SK-N-SH (cell line): ENCODE results near the gene NSUN7. TPM values are rescaled to one million over a fixed set of nuclear protein-coding genes. Genes with fewer than 3 reads are reported as not detected.

Source experiments
- CTCF ChIA-PET: fragments of 300-600, 350-600 bp; formaldehyde crosslinking; extraction: SDS; loops from one replicate; lab custom pipeline; 2021; lab: Yijun Ruan, JAX
- POLR2A ChIA-PET: fragments of 350-600 bp; sonication (Branson Sonifier 250); formaldehyde crosslinking; extraction: SDS; loops from one replicate; lab custom pipeline; 2020; ENCODE audit warnings: antibody characterized with exemption, inconsistent platforms; lab: Yijun Ruan, JAX
- DNase-seq: peaks from one replicate; pipeline ENCODE4 v3.0.0; 2012
- H2AFZ ChIP-seq: fragments of 200-600 bp; sonication (generic); 2 replicates; pipeline ENCODE4 v1.8.1; 2016; ENCODE audit warnings: antibody characterized with exemption, mild to moderate bottlenecking, low read depth
- H3F3A ChIP-seq: fragments of 200-600 bp; sonication (generic); replicated peaks from 2 replicates; pipeline ENCODE3; 2016; ENCODE audit warnings: antibody characterized with exemption, mild to moderate bottlenecking; ENCODE audit not compliant: insufficient read depth
- H3K27ac ChIP-seq, 2 experiments: fragments of 200-500 bp in 1 of 2; fragments of 200-600 bp in 1 of 2; sonication (Bioruptor generic) in 1 of 2; sonication (generic), shearing (Covaris generic) in 1 of 2; 2 replicates each; pipeline versions ENCODE4 v1.5.1 to v1.6.1; 2014 to 2016; ENCODE audit warnings: low read depth in 2 of 2, inconsistent platforms in 1 of 2, low read length in 1 of 2, mild to moderate bottlenecking in 1 of 2, mixed read lengths in 1 of 2
- H3K27me3 ChIP-seq: fragments of 200-600 bp; sonication (generic), shearing (Covaris generic); 2 replicates; pipeline ENCODE4 v1.6.1; 2016; ENCODE audit warnings: mixed run types; ENCODE audit not compliant: insufficient read depth
- H3K36me3 ChIP-seq, 2 experiments: fragments of 200-500 bp in 1 of 2; fragments of 200-600 bp in 1 of 2; sonication (Bioruptor generic) in 1 of 2; sonication (generic) in 1 of 2; replicated peaks in 1 of 2; 2 replicates each; pipeline versions ENCODE3 to v1.5.1; 2014 to 2016; ENCODE audit warnings: low read length in 1 of 2, mild to moderate bottlenecking in 1 of 2; ENCODE audit not compliant: insufficient read depth in 2 of 2, control insufficient read depth in 1 of 2
- H3K4me1 ChIP-seq, 2 experiments: fragments of 200-500 bp in 1 of 2; fragments of 200-600 bp in 1 of 2; sonication (Bioruptor generic) in 1 of 2; sonication (generic), shearing (Covaris generic) in 1 of 2; 2 replicates each; pipeline versions ENCODE4 v1.5.1 to v1.6.1; 2014 to 2016; ENCODE audit warnings: low read depth in 1 of 2, low read length in 1 of 2, mixed run types in 1 of 2; ENCODE audit not compliant: insufficient read depth in 2 of 2, control insufficient read depth in 1 of 2
- H3K4me2 ChIP-seq: fragments of 200-600 bp; sonication (generic), shearing (Covaris generic); 2 replicates; pipeline ENCODE4 v1.6.1; 2017; ENCODE audit warnings: mixed run types
- H3K4me3 ChIP-seq, 2 experiments: fragments of 200-500 bp in 1 of 2; fragments of 200-600 bp in 1 of 2; sonication (Bioruptor generic) in 1 of 2; sonication (generic), shearing (Covaris generic) in 1 of 2; 2 replicates each; pipeline versions ENCODE4 v1.5.1 to v1.8.1; 2014 to 2016; ENCODE audit warnings: low read depth in 2 of 2, inconsistent platforms in 1 of 2, low read length in 1 of 2, mild to moderate bottlenecking in 1 of 2, mixed read lengths in 1 of 2, moderate library complexity in 1 of 2
- H3K79me2 ChIP-seq: fragments of 200-600 bp; sonication (generic); 2 replicates; pipeline ENCODE4 v1.8.1; 2017; ENCODE audit warnings: mild to moderate bottlenecking; ENCODE audit not compliant: insufficient read depth
- H3K9ac ChIP-seq: fragments of 200-600 bp; sonication (generic); 2 replicates; pipeline ENCODE4 v1.6.1; 2017; ENCODE audit warnings: mixed run types
- H3K9me2 ChIP-seq: fragments of 200-600 bp; sonication (generic); 2 replicates; pipeline ENCODE4 v1.6.1; 2017; ENCODE audit warnings: mixed run types
- H3K9me3 ChIP-seq: fragments of 200-600 bp; sonication (generic); 2 replicates; pipeline ENCODE4 v1.6.1; 2017; ENCODE audit warnings: mixed run types, mild to moderate bottlenecking, moderate library complexity
- H4K20me1 ChIP-seq: fragments of 200-600 bp; sonication (generic); 2 replicates; pipeline ENCODE4 v1.6.1; 2017; ENCODE audit warnings: mild to moderate bottlenecking, mixed run types; ENCODE audit not compliant: insufficient read depth
- EZH2phosphoT487 ChIP-seq: fragments of 200-600 bp; sonication (generic); IDR thresholded peaks from 2 replicates; pipeline ENCODE4 v1.6.1; 2017; ENCODE audit warnings: low read depth, mixed run types, mild to moderate bottlenecking, antibody characterized with exemption, moderate library complexity, borderline replicate concordance
- FOSL2 ChIP-seq: IDR thresholded peaks from 2 replicates; pipeline ENCODE4 v1.4.0; 2012; ENCODE audit warnings: low read depth, mild to moderate bottlenecking, moderate library complexity, borderline replicate concordance
- FOXM1 ChIP-seq: IDR thresholded peaks from 2 replicates; pipeline ENCODE4 v1.4.0; 2012; ENCODE audit warnings: low read depth, mild to moderate bottlenecking
- NFIC ChIP-seq: IDR thresholded peaks from 2 replicates; pipeline ENCODE4 v1.4.0; 2012; ENCODE audit warnings: borderline replicate concordance
- NRF1 ChIP-seq: IDR thresholded peaks from 2 replicates; pipeline ENCODE4 v1.6.1; 2012; ENCODE audit warnings: low read depth, mild to moderate bottlenecking, low read length
- POLR2AphosphoS5 ChIP-seq: IDR thresholded peaks from 2 replicates; pipeline ENCODE4 v1.6.1; 2012; ENCODE audit warnings: low read depth, low read length
- RAD21 ChIP-seq: IDR thresholded peaks from 2 replicates; pipeline ENCODE4 v1.6.1; 2012; ENCODE audit warnings: mild to moderate bottlenecking, low read length
- RXRA ChIP-seq: IDR thresholded peaks from 2 replicates; pipeline ENCODE4 v1.4.0; 2012; ENCODE audit warnings: low read depth, mild to moderate bottlenecking, borderline replicate concordance
- SMC3 ChIP-seq: IDR thresholded peaks from 2 replicates; pipeline ENCODE4 v1.6.1; 2012; ENCODE audit warnings: low read depth, low read length, improper control_type of control experiment
- TCF12 ChIP-seq: IDR thresholded peaks from 2 replicates; pipeline ENCODE4 v1.4.0; 2012
- YY1 ChIP-seq: IDR thresholded peaks from 2 replicates; pipeline ENCODE4 v1.4.0; 2012; ENCODE audit warnings: low read depth, mild to moderate bottlenecking
- WGBS: methylation state at CpG from one replicate; pipeline ENCODE4 v1.1.6; 2017; ENCODE audit warnings: low lambda C conversion rate; 5-methylcytosine and 5-hydroxymethylcytosine counted together
- polyA plus RNA-seq, 3 experiments: library from polyadenylated mRNA; depleted of rRNA; stranded (reverse); fragments of >200 nt; gene quantifications; 2 replicates each; pipeline ENCODE4 v1.2.3, GENCODE V29; 2012
- TF ChIP-seq, protein P1 (sequence below): fragments of 150-350 bp; IDR thresholded peaks from 2 replicates; pipeline ENCODE4 v1.6.1; 2017; ENCODE audit warnings: antibody characterized with exemption, low read length, low read depth, borderline replicate concordance
- TF ChIP-seq, protein P2 (sequence below): IDR thresholded peaks from 2 replicates; pipeline ENCODE4 v1.4.0; 2012; ENCODE audit warnings: low read depth, borderline replicate concordance
- TF ChIP-seq, protein P3 (sequence below): IDR thresholded peaks from 2 replicates; pipeline ENCODE4 v1.4.0; 2012; ENCODE audit warnings: low read depth
- TF ChIP-seq, protein P4 (sequence below): IDR thresholded peaks from 2 replicates; pipeline ENCODE4 v1.4.0; 2012; ENCODE audit warnings: low read depth, borderline replicate concordance

The NSUN7 gene
- polyA plus RNA-seq, 1 of the 3 experiments (the other 2 are of a cell fraction), result 0.28 TPM

DNA sequence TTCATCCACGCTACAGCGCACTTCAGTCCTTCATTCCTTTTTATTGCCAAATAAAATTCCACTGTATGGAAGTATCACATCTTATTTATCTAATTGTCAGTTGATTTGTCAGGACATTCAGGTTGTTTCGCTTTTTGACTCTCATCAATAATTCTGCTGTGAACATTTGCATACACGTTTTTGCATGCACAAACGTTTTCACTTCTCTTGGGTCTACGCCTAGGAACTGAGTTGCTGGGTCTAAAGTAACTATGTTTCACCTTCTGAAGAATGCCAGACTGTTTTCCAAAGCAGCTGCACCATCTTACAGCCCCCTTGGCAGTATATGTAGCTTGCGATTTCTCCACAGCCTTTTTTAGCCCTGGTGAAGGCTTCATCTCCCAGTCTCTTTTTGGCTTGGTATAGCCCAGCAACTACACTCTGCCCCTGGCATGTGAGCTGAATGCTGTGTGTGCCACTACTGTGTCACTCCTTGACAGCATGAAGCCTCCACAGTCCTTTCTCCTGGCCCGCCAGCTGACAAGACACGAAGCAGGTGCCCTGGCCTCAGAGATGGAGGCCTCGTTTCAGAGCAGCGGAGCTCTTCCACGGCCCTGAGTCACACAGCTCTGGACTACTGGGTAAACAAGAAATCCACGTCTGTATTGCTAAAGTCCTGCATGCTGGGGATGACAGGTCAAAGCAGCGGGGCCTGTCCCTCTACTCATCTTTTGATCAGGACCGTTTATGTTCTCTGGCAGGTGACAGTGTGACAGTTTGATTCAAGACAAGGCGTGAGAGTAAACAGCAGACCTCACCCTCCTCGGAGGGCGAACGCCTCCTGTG is 75.5 kb downstream of the NSUN7 start:
- Histone ChIP-seq H3K4me1 (no peaks in the 10 kb centered on the region; a peak in 1 of 4 replicates), H2AFZ (no peak overlapping the region), H3K27me3 (no peaks in the 10 kb centered on the region), H3F3A (no peaks in the 10 kb centered on the region), H3K36me3 (peaks cover 35 to 66% of the 10 kb centered on the region in 2 experiments), H3K4me3 (no peak overlapping the region), H3K27ac (no peak overlapping the region), H3K79me2 (no peaks in the 10 kb centered on the region), H3K9me2 (no peaks in the 10 kb centered on the region), H4K20me1 (no peaks in the 10 kb centered on the region), H3K9me3 (no peaks in the 10 kb centered on the region), H3K9ac (no peak overlapping the region), H3K4me2 (no peak overlapping the region)
- ChIA-PET POLR2A (no interaction called here), CTCF (interaction anchor here (1.4 kb wide), 2 partner anchors 16 to 33 kb away, joined by 3 to 4 read pairs; no protein-coding TSS in a partner anchor)
- DNase-seq, result no peak
- 92% methylated on average over 16 of the region's 19 CpGs for WGBS
- no peak for TF ChIP-seq NRF1
- TF ChIP-seq SMC3, result no peak
- no peak for TF ChIP-seq RXRA
- no peak for TF ChIP-seq POLR2AphosphoS5
- TF ChIP-seq, protein P1, sequence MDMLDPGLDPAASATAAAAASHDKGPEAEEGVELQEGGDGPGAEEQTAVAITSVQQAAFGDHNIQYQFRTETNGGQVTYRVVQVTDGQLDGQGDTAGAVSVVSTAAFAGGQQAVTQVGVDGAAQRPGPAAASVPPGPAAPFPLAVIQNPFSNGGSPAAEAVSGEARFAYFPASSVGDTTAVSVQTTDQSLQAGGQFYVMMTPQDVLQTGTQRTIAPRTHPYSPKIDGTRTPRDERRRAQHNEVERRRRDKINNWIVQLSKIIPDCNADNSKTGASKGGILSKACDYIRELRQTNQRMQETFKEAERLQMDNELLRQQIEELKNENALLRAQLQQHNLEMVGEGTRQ, result no peak
- TF ChIP-seq FOSL2, result no peak
- TF ChIP-seq, protein P2, sequence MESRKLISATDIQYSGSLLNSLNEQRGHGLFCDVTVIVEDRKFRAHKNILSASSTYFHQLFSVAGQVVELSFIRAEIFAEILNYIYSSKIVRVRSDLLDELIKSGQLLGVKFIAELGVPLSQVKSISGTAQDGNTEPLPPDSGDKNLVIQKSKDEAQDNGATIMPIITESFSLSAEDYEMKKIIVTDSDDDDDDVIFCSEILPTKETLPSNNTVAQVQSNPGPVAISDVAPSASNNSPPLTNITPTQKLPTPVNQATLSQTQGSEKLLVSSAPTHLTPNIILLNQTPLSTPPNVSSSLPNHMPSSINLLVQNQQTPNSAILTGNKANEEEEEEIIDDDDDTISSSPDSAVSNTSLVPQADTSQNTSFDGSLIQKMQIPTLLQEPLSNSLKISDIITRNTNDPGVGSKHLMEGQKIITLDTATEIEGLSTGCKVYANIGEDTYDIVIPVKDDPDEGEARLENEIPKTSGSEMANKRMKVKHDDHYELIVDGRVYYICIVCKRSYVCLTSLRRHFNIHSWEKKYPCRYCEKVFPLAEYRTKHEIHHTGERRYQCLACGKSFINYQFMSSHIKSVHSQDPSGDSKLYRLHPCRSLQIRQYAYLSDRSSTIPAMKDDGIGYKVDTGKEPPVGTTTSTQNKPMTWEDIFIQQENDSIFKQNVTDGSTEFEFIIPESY, result no peak
- TF ChIP-seq TCF12, result no peak
- no peak for TF ChIP-seq RAD21
- TF ChIP-seq EZH2phosphoT487, result no peak
- no peak for TF ChIP-seq YY1
- TF ChIP-seq, protein P3, sequence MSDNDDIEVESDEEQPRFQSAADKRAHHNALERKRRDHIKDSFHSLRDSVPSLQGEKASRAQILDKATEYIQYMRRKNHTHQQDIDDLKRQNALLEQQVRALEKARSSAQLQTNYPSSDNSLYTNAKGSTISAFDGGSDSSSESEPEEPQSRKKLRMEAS, result no peak
- TF ChIP-seq NFIC, result no peak
- TF ChIP-seq, protein P4, sequence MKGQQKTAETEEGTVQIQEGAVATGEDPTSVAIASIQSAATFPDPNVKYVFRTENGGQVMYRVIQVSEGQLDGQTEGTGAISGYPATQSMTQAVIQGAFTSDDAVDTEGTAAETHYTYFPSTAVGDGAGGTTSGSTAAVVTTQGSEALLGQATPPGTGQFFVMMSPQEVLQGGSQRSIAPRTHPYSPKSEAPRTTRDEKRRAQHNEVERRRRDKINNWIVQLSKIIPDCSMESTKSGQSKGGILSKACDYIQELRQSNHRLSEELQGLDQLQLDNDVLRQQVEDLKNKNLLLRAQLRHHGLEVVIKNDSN, result no peak
- TF ChIP-seq FOXM1, result no peak
